GM06990 (cell line): Measurements from ENCODE around the gene MAN1A1.

Experiments used
- DNase-seq: peaks from one replicate; pipeline ENCODE4 v3.0.0-alpha.2; 2011; ENCODE audit not compliant: insufficient read length; ENCODE audit errors: extremely low read depth
- H3K27me3 ChIP-seq: replicated peaks from 2 replicates; pipeline ENCODE4 v1.6.0; 2011; ENCODE audit warnings: low read length; ENCODE audit not compliant: control insufficient read depth, insufficient read depth
- H3K36me3 ChIP-seq: 2 replicates; pipeline ENCODE4 v1.5.1; 2011; ENCODE audit warnings: low read length; ENCODE audit not compliant: control insufficient read depth, insufficient read depth
- H3K4me3 ChIP-seq: replicated peaks from 2 replicates; pipeline ENCODE4 v1.5.1; 2011; ENCODE audit warnings: low read depth, mild to moderate bottlenecking, control low read depth, low read length
- TF ChIP-seq, protein P1 (sequence below): IDR thresholded peaks from 2 replicates; pipeline ENCODE4 v1.5.1; 2011; ENCODE audit warnings: low read length, control low read depth, mild to moderate bottlenecking, inconsistent platforms; ENCODE audit not compliant: insufficient read depth, poor library complexity, severe bottlenecking

The MAN1A1 gene

DNA sequence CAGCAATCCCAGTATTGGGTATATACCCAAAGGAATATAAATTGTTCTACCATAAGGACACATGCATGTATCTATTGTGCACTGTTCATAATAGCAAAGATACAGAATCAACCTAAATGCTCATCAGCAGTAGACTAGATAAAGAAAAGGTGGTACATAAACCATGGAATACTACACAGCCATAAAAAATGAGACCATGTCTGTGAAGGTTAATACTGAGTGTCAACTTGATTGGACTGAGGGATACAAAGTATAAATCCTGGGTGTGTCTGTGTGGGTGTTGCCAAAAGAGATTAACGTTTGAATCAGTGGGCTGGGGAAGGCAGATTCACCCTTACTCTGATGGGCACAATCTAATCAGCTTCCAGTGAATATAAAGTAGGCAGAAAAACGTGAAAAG, 86.9 kb downstream of the MAN1A1 start:
- Histone ChIP-seq H3K27me3 (no peaks in the 10 kb centered on the region), H3K36me3 (no peaks in the 10 kb centered on the region), H3K4me3 (no peak overlapping the region)
- no peak for DNase-seq
- TF ChIP-seq, protein P1, sequence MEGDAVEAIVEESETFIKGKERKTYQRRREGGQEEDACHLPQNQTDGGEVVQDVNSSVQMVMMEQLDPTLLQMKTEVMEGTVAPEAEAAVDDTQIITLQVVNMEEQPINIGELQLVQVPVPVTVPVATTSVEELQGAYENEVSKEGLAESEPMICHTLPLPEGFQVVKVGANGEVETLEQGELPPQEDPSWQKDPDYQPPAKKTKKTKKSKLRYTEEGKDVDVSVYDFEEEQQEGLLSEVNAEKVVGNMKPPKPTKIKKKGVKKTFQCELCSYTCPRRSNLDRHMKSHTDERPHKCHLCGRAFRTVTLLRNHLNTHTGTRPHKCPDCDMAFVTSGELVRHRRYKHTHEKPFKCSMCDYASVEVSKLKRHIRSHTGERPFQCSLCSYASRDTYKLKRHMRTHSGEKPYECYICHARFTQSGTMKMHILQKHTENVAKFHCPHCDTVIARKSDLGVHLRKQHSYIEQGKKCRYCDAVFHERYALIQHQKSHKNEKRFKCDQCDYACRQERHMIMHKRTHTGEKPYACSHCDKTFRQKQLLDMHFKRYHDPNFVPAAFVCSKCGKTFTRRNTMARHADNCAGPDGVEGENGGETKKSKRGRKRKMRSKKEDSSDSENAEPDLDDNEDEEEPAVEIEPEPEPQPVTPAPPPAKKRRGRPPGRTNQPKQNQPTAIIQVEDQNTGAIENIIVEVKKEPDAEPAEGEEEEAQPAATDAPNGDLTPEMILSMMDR: no peak

DNA sequence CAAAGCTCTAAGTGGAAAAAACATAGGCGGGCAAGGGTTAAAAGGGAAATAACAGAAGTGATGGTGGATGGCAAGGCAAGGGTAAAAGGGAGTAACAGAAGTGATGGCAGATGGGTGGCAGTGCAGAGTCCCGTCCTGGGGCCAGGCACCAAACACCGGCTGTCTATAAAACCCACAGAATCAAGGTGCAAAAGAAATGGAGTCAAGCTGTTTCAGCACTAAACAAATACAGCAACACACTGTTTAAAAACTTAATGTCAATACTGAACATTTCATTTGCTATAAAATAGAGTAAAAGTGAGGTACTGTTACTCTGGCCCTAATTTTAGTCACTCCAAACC, 87.6 kb downstream of the MAN1A1 start:
- H3K27me3 ChIP-seq: no peaks in the 10 kb centered on the region
- TF ChIP-seq, protein P1: no peak
- DNase-seq: no peak
- H3K4me3 ChIP-seq: no peak overlapping the region
- no peaks in the 10 kb centered on the region for H3K36me3 ChIP-seq

DNA sequence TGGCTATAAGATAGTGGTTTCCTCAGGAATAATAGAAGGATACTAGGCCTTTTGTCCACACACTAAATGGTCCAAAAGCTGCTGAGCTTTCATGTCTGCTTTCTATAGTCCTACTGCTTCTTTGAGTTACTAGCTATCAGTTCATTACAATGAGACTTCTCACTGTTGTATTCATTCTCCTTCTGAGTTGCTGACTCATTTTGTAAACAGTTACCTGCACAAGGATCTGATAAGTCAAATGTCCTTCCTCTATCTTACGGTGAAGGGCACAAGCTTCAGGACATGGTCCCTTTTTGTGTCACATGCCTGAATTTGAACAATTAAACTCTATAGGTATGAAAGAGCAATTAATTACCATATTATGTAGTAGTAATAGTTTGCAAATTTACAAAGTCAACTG, 90.5 kb downstream of the MAN1A1 start:
- no peak for DNase-seq
- H3K4me3 ChIP-seq: no peak overlapping the region
- TF ChIP-seq, protein P1: no peak

DNA sequence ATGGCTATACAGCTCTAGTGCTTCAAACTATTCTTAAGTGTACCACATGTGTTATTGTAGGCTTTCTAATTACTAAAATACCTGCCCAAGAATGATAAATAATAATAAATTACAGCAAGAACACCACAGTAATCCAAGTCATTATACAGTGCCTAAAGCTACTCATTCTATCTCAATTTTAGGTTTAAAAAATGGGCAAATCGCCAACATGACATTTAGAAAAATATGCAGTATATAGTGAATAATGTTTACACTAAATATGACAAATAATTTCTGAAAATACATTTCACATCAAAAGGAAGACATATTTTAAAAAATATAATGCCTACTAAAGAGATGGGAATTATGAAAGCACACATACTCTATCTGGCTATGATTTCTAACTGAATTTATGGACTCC, 91.8 kb downstream of the MAN1A1 start:
- Histone ChIP-seq H3K27me3 (no peaks in the 10 kb centered on the region), H3K36me3 (no peaks in the 10 kb centered on the region), H3K4me3 (no peak overlapping the region)
- DNase-seq: no peak
- TF ChIP-seq, protein P1: no peak

More for the DNA sequence above, 90.5 kb downstream of the MAN1A1 start:
- H3K36me3 ChIP-seq: no peaks in the 10 kb centered on the region
- no peaks in the 10 kb centered on the region for H3K27me3 ChIP-seq

DNA sequence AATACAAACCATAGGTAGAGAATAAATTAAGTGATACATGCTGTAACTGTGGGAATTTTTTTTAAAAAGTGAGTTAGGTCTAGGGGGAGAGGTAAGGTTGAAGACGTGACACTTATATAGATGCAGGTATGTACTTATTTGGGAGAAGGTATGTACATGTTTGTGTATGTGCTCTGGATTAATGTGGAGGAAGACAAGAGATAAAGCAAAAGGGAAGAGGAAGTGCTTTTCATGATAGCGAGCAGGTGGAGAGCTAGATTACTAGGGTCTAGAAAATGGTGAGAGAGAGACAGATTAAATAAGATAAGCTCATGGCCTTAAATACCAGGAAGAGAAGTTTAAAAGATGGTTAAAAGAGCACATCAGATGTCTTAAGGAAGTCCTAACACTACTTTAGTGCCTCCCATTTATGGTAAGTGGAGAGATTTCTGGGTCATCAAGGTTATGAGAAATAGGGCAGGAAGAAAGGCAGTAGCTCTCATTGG, 92.5 kb downstream of the MAN1A1 start:
- Histone ChIP-seq H3K4me3 (no peak overlapping the region), H3K27me3 (no peaks in the 10 kb centered on the region), H3K36me3 (no peaks in the 10 kb centered on the region)
- DNase-seq: no peak
- TF ChIP-seq, protein P1: no peak

DNA sequence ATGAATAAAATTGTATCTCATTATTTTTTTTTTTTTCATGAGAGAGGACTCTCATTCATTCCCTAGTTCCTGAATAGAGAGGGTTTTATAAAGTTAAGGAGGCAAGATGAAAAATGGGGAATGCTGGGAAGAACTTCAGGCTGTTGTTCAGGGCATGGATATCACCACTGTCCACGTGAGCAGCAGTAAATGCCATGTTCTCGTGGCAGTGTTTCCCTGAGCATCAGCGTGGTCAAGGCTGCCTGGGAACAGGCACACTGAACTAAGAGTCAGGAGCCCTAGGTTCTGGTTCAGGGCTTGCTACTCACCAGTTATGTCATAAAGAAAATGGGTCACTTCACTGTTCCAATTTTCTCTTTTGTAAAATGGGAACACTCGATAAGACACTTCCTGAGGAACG, 93.2 kb downstream of the MAN1A1 start:
- TF ChIP-seq, protein P1: no peak
- Histone ChIP-seq H3K36me3 (no peaks in the 10 kb centered on the region), H3K27me3 (no peaks in the 10 kb centered on the region), H3K4me3 (no peak overlapping the region)
- no peak for DNase-seq
